H1 (cell line): ENCODE measurements around the gene NLK. TPM values are rescaled to one million over a fixed set of nuclear protein-coding genes. Genes with fewer than 3 reads are reported as not detected.

ENCODE experiments used
- CREB1 ChIP-seq: IDR thresholded peaks from 2 replicates; pipeline ENCODE4 v1.6.1; 2012; ENCODE audit warnings: inconsistent platforms
- EGR1 ChIP-seq: IDR thresholded peaks from 2 replicates; pipeline ENCODE4 v1.6.1; 2011; ENCODE audit warnings: low read depth, low read length, borderline replicate concordance
- GTF2F1 ChIP-seq: IDR thresholded peaks from 2 replicates; pipeline ENCODE4 v1.6.1; 2012; ENCODE audit warnings: low read depth, low read length, improper control_type of control experiment, borderline replicate concordance
- HDAC6 ChIP-seq: IDR thresholded peaks from one replicate; pipeline ENCODE4 v1.7.1; 2012; ENCODE audit warnings: low read depth, mild to moderate bottlenecking, inconsistent platforms, low read length, moderate library complexity
- MAFK ChIP-seq: IDR thresholded peaks from 2 replicates; pipeline ENCODE4 v1.6.1; 2012; ENCODE audit warnings: low read depth, mild to moderate bottlenecking, improper control_type of control experiment, low read length
- POU5F1 ChIP-seq: IDR thresholded peaks from 2 replicates; pipeline ENCODE4 v1.6.1; 2011; ENCODE audit warnings: low read depth, mild to moderate bottlenecking, low read length, moderate library complexity
- RBBP5 ChIP-seq: IDR thresholded peaks from 2 replicates; pipeline ENCODE4 v1.7.1; 2012; ENCODE audit warnings: low read depth, mild to moderate bottlenecking, inconsistent platforms, low read length, moderate library complexity, borderline replicate concordance
- RXRA ChIP-seq: IDR thresholded peaks from 2 replicates; pipeline ENCODE4 v1.6.1; 2011; ENCODE audit warnings: low read depth, mild to moderate bottlenecking, low read length, moderate library complexity; ENCODE audit not compliant: insufficient read depth
- SUZ12 ChIP-seq: fragments of 200-600 bp; sonication (generic); IDR thresholded peaks from 2 replicates; pipeline ENCODE4 v1.6.1; 2012; ENCODE audit warnings: mild to moderate bottlenecking, inconsistent platforms, low read length, moderate library complexity, mixed read lengths
- polyA plus RNA-seq, 7 experiments: library from polyadenylated mRNA; depleted of rRNA in 3 of 7; stranded (reverse) in 5 of 7; unstranded in 2 of 7; fragments of >200 nt in 5 of 7; fragments of 200-250 nt in 2 of 7; gene quantifications; 1 replicate in 5 of 7; 2 replicates in 1 of 7; 4 replicates in 1 of 7; pipeline versions ENCODE4 v1.2.1 to v1.2.3, GENCODE V29; 2011 to 2013; ENCODE audit warnings: missing spikeins in 2 of 7, mixed read lengths in 2 of 7
- total RNA-seq: library from RNA; stranded (reverse); fragmentation: NEBNext Ultra II Directional; extraction: Animal tissue kit (Norgen Biotek cat#: 25700); gene quantifications from 2 replicates; pipeline ENCODE4 v1.2.1, GENCODE V29; 2021
- TF ChIP-seq, protein P1 (sequence below): fragments of 300-600 bp; sonication (generic); IDR thresholded peaks from 2 replicates; pipeline ENCODE4 v1.7.1; 2012; ENCODE audit warnings: low read length, moderate library complexity, mild to moderate bottlenecking, inconsistent platforms; ENCODE audit not compliant: insufficient replicate concordance

The NLK gene
- total and polyA plus RNA-seq, 2 of the 8 experiments (the other 6 are each of a cell fraction or from before 2014, with no cell fraction given): 30.8 to 49.9 TPM

GRCh38 chr17:28047806-28048205, 5.3 kb downstream of the NLK start (continued):
- TF ChIP-seq, protein P1, sequence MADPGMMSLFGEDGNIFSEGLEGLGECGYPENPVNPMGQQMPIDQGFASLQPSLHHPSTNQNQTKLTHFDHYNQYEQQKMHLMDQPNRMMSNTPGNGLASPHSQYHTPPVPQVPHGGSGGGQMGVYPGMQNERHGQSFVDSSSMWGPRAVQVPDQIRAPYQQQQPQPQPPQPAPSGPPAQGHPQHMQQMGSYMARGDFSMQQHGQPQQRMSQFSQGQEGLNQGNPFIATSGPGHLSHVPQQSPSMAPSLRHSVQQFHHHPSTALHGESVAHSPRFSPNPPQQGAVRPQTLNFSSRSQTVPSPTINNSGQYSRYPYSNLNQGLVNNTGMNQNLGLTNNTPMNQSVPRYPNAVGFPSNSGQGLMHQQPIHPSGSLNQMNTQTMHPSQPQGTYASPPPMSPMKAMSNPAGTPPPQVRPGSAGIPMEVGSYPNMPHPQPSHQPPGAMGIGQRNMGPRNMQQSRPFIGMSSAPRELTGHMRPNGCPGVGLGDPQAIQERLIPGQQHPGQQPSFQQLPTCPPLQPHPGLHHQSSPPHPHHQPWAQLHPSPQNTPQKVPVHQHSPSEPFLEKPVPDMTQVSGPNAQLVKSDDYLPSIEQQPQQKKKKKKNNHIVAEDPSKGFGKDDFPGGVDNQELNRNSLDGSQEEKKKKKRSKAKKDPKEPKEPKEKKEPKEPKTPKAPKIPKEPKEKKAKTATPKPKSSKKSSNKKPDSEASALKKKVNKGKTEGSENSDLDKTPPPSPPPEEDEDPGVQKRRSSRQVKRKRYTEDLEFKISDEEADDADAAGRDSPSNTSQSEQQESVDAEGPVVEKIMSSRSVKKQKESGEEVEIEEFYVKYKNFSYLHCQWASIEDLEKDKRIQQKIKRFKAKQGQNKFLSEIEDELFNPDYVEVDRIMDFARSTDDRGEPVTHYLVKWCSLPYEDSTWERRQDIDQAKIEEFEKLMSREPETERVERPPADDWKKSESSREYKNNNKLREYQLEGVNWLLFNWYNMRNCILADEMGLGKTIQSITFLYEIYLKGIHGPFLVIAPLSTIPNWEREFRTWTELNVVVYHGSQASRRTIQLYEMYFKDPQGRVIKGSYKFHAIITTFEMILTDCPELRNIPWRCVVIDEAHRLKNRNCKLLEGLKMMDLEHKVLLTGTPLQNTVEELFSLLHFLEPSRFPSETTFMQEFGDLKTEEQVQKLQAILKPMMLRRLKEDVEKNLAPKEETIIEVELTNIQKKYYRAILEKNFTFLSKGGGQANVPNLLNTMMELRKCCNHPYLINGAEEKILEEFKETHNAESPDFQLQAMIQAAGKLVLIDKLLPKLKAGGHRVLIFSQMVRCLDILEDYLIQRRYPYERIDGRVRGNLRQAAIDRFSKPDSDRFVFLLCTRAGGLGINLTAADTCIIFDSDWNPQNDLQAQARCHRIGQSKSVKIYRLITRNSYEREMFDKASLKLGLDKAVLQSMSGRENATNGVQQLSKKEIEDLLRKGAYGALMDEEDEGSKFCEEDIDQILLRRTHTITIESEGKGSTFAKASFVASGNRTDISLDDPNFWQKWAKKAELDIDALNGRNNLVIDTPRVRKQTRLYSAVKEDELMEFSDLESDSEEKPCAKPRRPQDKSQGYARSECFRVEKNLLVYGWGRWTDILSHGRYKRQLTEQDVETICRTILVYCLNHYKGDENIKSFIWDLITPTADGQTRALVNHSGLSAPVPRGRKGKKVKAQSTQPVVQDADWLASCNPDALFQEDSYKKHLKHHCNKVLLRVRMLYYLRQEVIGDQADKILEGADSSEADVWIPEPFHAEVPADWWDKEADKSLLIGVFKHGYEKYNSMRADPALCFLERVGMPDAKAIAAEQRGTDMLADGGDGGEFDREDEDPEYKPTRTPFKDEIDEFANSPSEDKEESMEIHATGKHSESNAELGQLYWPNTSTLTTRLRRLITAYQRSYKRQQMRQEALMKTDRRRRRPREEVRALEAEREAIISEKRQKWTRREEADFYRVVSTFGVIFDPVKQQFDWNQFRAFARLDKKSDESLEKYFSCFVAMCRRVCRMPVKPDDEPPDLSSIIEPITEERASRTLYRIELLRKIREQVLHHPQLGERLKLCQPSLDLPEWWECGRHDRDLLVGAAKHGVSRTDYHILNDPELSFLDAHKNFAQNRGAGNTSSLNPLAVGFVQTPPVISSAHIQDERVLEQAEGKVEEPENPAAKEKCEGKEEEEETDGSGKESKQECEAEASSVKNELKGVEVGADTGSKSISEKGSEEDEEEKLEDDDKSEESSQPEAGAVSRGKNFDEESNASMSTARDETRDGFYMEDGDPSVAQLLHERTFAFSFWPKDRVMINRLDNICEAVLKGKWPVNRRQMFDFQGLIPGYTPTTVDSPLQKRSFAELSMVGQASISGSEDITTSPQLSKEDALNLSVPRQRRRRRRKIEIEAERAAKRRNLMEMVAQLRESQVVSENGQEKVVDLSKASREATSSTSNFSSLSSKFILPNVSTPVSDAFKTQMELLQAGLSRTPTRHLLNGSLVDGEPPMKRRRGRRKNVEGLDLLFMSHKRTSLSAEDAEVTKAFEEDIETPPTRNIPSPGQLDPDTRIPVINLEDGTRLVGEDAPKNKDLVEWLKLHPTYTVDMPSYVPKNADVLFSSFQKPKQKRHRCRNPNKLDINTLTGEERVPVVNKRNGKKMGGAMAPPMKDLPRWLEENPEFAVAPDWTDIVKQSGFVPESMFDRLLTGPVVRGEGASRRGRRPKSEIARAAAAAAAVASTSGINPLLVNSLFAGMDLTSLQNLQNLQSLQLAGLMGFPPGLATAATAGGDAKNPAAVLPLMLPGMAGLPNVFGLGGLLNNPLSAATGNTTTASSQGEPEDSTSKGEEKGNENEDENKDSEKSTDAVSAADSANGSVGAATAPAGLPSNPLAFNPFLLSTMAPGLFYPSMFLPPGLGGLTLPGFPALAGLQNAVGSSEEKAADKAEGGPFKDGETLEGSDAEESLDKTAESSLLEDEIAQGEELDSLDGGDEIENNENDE: no peak
- no peak for TF ChIP-seq CREB1
- no peak for TF ChIP-seq HDAC6
- no peak for TF ChIP-seq SUZ12
- no peak for TF ChIP-seq POU5F1
- no peak for TF ChIP-seq EGR1
- no peak for TF ChIP-seq GTF2F1
- no peak for TF ChIP-seq RBBP5
- no peak for TF ChIP-seq MAFK
- TF ChIP-seq RXRA: no peak
